IMR-90 (cell line): ENCODE measurements around the gene OVOL1. TPM values are rescaled to one million over a fixed set of nuclear protein-coding genes. Genes with fewer than 3 reads are reported as not detected.

Source experiments
- ATAC-seq: fragments of 200-7000 bp; cut with Tn5 transposase; 2 replicates; pipeline ENCODE4 v1.9.1; 2020; ENCODE audit warnings: low read depth, mild to moderate bottlenecking, moderate library complexity
- BruUV-seq: library from RNA; stranded (reverse); fragments of 400-500 nt; replicated peaks from 2 replicates; lab custom pipeline; 2021; lab: Mats Ljungman, UMichigan
- CTCF ChIA-PET: fragments of 300-600 bp; formaldehyde crosslinking; extraction: SDS; loops from one replicate; lab custom pipeline; 2021; ENCODE audit warnings: antibody characterized with exemption; lab: Yijun Ruan, JAX
- POLR2A ChIA-PET: fragments of 300-600 bp; sonication (Branson Sonifier 250); formaldehyde crosslinking; loops from one replicate; lab custom pipeline; 2022; ENCODE audit warnings: antibody characterized with exemption; ENCODE audit not compliant: unreplicated experiment; lab: Charles Lee
- DNase-seq: peaks from one replicate; pipeline ENCODE4 v3.0.0; 2013
- H2AFZ ChIP-seq: replicated peaks from 2 replicates; pipeline ENCODE3; 2013; ENCODE audit warnings: low read length, mild to moderate bottlenecking; ENCODE audit not compliant: poor library complexity
- H2AK5ac ChIP-seq: 2 replicates; pipeline ENCODE4 v1.6.1; 2013; ENCODE audit warnings: low read depth, low read length, inconsistent platforms
- H2AK9ac ChIP-seq: replicated peaks from 2 replicates; pipeline ENCODE3; 2013; ENCODE audit warnings: mild to moderate bottlenecking, low read depth, low read length, moderate library complexity; ENCODE audit not compliant: poor library complexity
- H2BK120ac ChIP-seq: 2 replicates; pipeline ENCODE4 v1.6.1; 2013; ENCODE audit warnings: low read depth, low read length, inconsistent platforms
- H2BK15ac ChIP-seq: 3 replicates; pipeline ENCODE4 v1.6.1; 2013; ENCODE audit warnings: low read depth, low read length, inconsistent platforms
- H2BK20ac ChIP-seq: 2 replicates; pipeline ENCODE4 v1.6.1; 2013; ENCODE audit warnings: low read depth, mild to moderate bottlenecking, inconsistent platforms, low read length, moderate library complexity
- H2BK5ac ChIP-seq: 2 replicates; pipeline ENCODE4 v1.6.1; 2013; ENCODE audit warnings: mild to moderate bottlenecking, low read depth, low read length, inconsistent platforms; ENCODE audit not compliant: poor library complexity, severe bottlenecking
- H3K14ac ChIP-seq: replicated peaks from 2 replicates; pipeline ENCODE4 v1.6.1; 2013; ENCODE audit warnings: low read depth, low read length, inconsistent platforms
- H3K18ac ChIP-seq: 2 replicates; pipeline ENCODE4 v1.6.1; 2013; ENCODE audit warnings: low read depth, low read length, control low read depth
- H3K23ac ChIP-seq: 2 replicates; pipeline ENCODE4 v1.6.1; 2013; ENCODE audit warnings: low read depth, low read length, inconsistent platforms
- H3K27ac ChIP-seq: 2 replicates; pipeline ENCODE4 v1.5.1; 2013; ENCODE audit warnings: mild to moderate bottlenecking, control low read depth, low read length; ENCODE audit not compliant: insufficient read depth
- H3K27me3 ChIP-seq: 2 replicates; pipeline ENCODE4 v1.6.1; 2013; ENCODE audit warnings: low read length; ENCODE audit not compliant: control insufficient read depth, insufficient read depth
- H3K36me3 ChIP-seq: 2 replicates; pipeline ENCODE4 v1.6.1; 2013; ENCODE audit warnings: low read length, mixed read lengths; ENCODE audit not compliant: control insufficient read depth, insufficient read depth
- H3K4ac ChIP-seq: 2 replicates; pipeline ENCODE4 v1.6.1; 2013; ENCODE audit warnings: low read depth, low read length, inconsistent platforms
- H3K4me1 ChIP-seq: 2 replicates; pipeline ENCODE4 v1.6.1; 2013; ENCODE audit warnings: low read length, mixed read lengths; ENCODE audit not compliant: control insufficient read depth, insufficient read depth
- H3K4me2 ChIP-seq: 2 replicates; pipeline ENCODE4 v1.6.1; 2013; ENCODE audit warnings: low read depth, mild to moderate bottlenecking, control low read depth, low read length, moderate library complexity
- H3K4me3 ChIP-seq: 2 replicates; pipeline ENCODE4 v1.5.1; 2013; ENCODE audit warnings: low read depth, mild to moderate bottlenecking, control low read depth, low read length, moderate library complexity; ENCODE audit not compliant: insufficient read depth
- H3K56ac ChIP-seq: 2 replicates; pipeline ENCODE4 v1.6.1; 2013; ENCODE audit warnings: low read length, inconsistent platforms; ENCODE audit not compliant: insufficient read depth; ENCODE audit errors: extremely low read depth
- H3K79me1 ChIP-seq, 2 experiments: 2 replicates each; pipeline ENCODE4 v1.6.1; 2013; ENCODE audit warnings: low read length in 2 of 2, inconsistent platforms in 1 of 2, low read depth in 1 of 2
- H3K9ac ChIP-seq: 2 replicates; pipeline ENCODE4 v1.6.1; 2013; ENCODE audit warnings: low read depth, low read length, control low read depth
- H3K9me1 ChIP-seq: 2 replicates; pipeline ENCODE4 v1.6.1; 2013; ENCODE audit warnings: low read length, inconsistent platforms; ENCODE audit not compliant: insufficient read depth
- H3K9me3 ChIP-seq: 2 replicates; pipeline ENCODE4 v1.6.1; 2013; ENCODE audit warnings: low read length; ENCODE audit not compliant: control insufficient read depth, insufficient read depth
- H4K20me1 ChIP-seq: 2 replicates; pipeline ENCODE4 v1.6.1; 2013; ENCODE audit warnings: low read length, inconsistent platforms; ENCODE audit not compliant: insufficient read depth
- H4K5ac ChIP-seq: 2 replicates; pipeline ENCODE4 v1.6.1; 2013; ENCODE audit warnings: mild to moderate bottlenecking, low read depth, low read length, control low read depth
- H4K8ac ChIP-seq, 2 experiments: 2 replicates each; pipeline ENCODE4 v1.6.1; 2013; ENCODE audit warnings: low read depth in 2 of 2, low read length in 2 of 2, control low read depth in 1 of 2, inconsistent platforms in 1 of 2
- H4K91ac ChIP-seq: 2 replicates; pipeline ENCODE4 v1.6.1; 2013; ENCODE audit warnings: low read depth, low read length, inconsistent platforms; ENCODE audit not compliant: insufficient read depth
- BHLHE40 ChIP-seq: fragments of 150-350 bp; IDR thresholded peaks from 2 replicates; pipeline ENCODE4 v1.6.1; 2016; ENCODE audit warnings: mild to moderate bottlenecking, low read depth, low read length
- CEBPB ChIP-seq: IDR thresholded peaks from 2 replicates; pipeline ENCODE4 v1.6.1; 2012; ENCODE audit warnings: low read depth, low read length, improper control_type of control experiment
- CHD1 ChIP-seq: IDR thresholded peaks from 2 replicates; pipeline ENCODE4 v1.6.1; 2012; ENCODE audit warnings: low read depth, low read length, improper control_type of control experiment
- CTCF ChIP-seq: conservative IDR thresholded peaks from 2 replicates; pipeline ENCODE4 v1.5.1; 2012; ENCODE audit warnings: mild to moderate bottlenecking, low read depth, low read length, improper control_type of control experiment
- FOS ChIP-seq: fragments of 150-350 bp; IDR thresholded peaks from 2 replicates; pipeline ENCODE4 v1.6.1; 2016; ENCODE audit warnings: low read depth, low read length
- MAFK ChIP-seq: IDR thresholded peaks from 2 replicates; pipeline ENCODE4 v1.6.1; 2012; ENCODE audit warnings: low read depth, low read length, improper control_type of control experiment
- MAZ ChIP-seq: IDR thresholded peaks from 2 replicates; pipeline ENCODE4 v1.6.1; 2012; ENCODE audit warnings: low read depth, mild to moderate bottlenecking, low read length, improper control_type of control experiment, moderate library complexity, borderline replicate concordance
- MXI1 ChIP-seq: IDR thresholded peaks from 2 replicates; pipeline ENCODE4 v1.6.1; 2012; ENCODE audit warnings: low read depth, mild to moderate bottlenecking, low read length, moderate library complexity, borderline replicate concordance
- NFE2L2 ChIP-seq: fragments of 150-350 bp; IDR thresholded peaks from 2 replicates; pipeline ENCODE4 v1.6.1; 2016; ENCODE audit warnings: low read depth, mild to moderate bottlenecking, low read length
- POLR2A ChIP-seq: IDR thresholded peaks from 2 replicates; pipeline ENCODE4 v1.6.1; 2012; ENCODE audit warnings: mild to moderate bottlenecking, low read depth, low read length
- RCOR1 ChIP-seq: IDR thresholded peaks from 2 replicates; pipeline ENCODE4 v1.6.1; 2012; ENCODE audit warnings: mild to moderate bottlenecking, low read length, improper control_type of control experiment; ENCODE audit not compliant: insufficient replicate concordance
- RFX5 ChIP-seq: IDR thresholded peaks from 2 replicates; pipeline ENCODE4 v1.8.0; 2012; ENCODE audit warnings: low read depth, mild to moderate bottlenecking, low read length, moderate library complexity
- SMC3 ChIP-seq: fragments of 150-350 bp; IDR thresholded peaks from 2 replicates; pipeline ENCODE4 v1.6.1; 2016; ENCODE audit warnings: low read depth, mild to moderate bottlenecking, antibody characterized with exemption, low read length, moderate library complexity
- WGBS, 2 experiments: methylation state at CpG; one replicate each; pipeline versions ENCODE4 v1.1.5 to v1.1.7; 2013; ENCODE audit warnings: missing lambda C conversion rate in 2 of 2; ENCODE audit not compliant: insufficient read length in 1 of 2; ENCODE audit errors: extremely low coverage in 2 of 2; 5-methylcytosine and 5-hydroxymethylcytosine counted together
- dilution Hi-C: fragments of 300-500 bp; cut with HindIII; formaldehyde crosslinking; loops from one replicate; pipeline ENCODE4 v1.14.3; 2018; ENCODE audit warnings: low sequenced_read_pairs; ENCODE audit not compliant: unreplicated experiment
- in situ Hi-C: fragments of 300-500 bp; cut with MboI; formaldehyde crosslinking; loops from 3 replicates; pipeline ENCODE4 v1.14.3; 2019; ENCODE audit warnings: low sequenced_read_pairs, inconsistent platforms, mixed read lengths
- intact Hi-C: fragments of 100-400 bp; cut with micrococcal nuclease; formaldehyde crosslinking; loops from 2 replicates; pipeline ENCODE4 v1.10.0; 2022
- polyA plus RNA-seq, 3 experiments: library from polyadenylated mRNA; depleted of rRNA; stranded (reverse); fragments of >200 nt; gene quantifications; 2 replicates each; pipeline ENCODE4 v1.2.3, GENCODE V29; 2012; ENCODE audit warnings: low replicate concordance in 1 of 3
- total RNA-seq: library from RNA; depleted of rRNA; stranded (reverse); fragments of >200 nt; gene quantifications from 2 replicates; pipeline ENCODE4 v1.2.3, GENCODE V29; 2012
- TF ChIP-seq, protein P1 (sequence below): fragments of 150-350 bp; IDR thresholded peaks from 2 replicates; pipeline ENCODE4 v1.6.1; 2016; ENCODE audit warnings: low read depth, mild to moderate bottlenecking, low read length, moderate library complexity, borderline replicate concordance

Gene OVOL1
- total and polyA plus RNA-seq, 2 of the 4 experiments (the other 2 are of a cell fraction) = not detected

DNA sequence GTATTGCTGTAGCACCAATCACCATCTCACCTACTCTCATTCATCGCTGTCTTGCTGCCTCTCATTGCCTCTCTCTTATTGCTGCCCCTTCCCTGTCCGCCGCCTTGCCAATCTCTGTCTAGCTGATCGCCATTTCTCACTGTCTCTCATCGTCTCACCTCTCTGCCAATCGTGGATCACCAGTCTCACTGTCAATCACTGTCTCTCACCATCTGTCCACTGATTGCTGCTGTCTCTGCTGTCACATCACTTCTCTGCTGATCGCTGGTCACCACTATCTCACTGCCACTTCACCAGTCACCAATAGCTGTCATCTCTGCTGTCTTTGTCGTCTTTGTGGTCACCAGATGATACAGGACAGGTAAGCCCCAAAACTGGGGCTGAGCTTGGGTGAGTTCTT lies 45.7 kb upstream of the OVOL1 start:
- in situ Hi-C loops = no loop called here
- ChIA-PET CTCF (no interaction called here), POLR2A (no interaction called here)
- Histone ChIP-seq H3K4ac (no peak overlapping the region), H4K20me1 (no peaks in the 10 kb centered on the region), H3K4me1 (no peaks in the 10 kb centered on the region), H3K27me3 (peaks cover 1% of the 10 kb centered on the region), H3K36me3 (no peaks in the 10 kb centered on the region), H3K56ac (no peak overlapping the region), H2BK20ac (no peak overlapping the region), H2AK9ac (no peak overlapping the region), H3K4me2 (no peak overlapping the region), H3K9ac (no peak overlapping the region), H4K8ac (no peak overlapping the region), H2BK15ac (no peak overlapping the region), H3K27ac (no peak overlapping the region), H4K91ac (no peak overlapping the region), H3K9me3 (no peaks in the 10 kb centered on the region), H2BK120ac (no peak overlapping the region), H2AFZ (no peak overlapping the region), H3K4me3 (no peak overlapping the region), H2AK5ac (no peak overlapping the region), H3K14ac (no peak overlapping the region), H3K9me1 (peaks cover 2% of the 10 kb centered on the region; the same call in 1 of the 2 replicates), H4K5ac (no peak overlapping the region), H3K18ac (no peak overlapping the region), H3K23ac (no peak overlapping the region), H3K79me1 (no peaks in the 10 kb centered on the region), H2BK5ac (no peak overlapping the region)
- intact Hi-C loops = no loop called here
- WGBS, 2 experiments = 80% methylated on average over 6 of the region's 8 CpGs; no CpG with 5 or more reads in 1 of the 2 experiments
- BruUV-seq = no TSS peak
- TF ChIP-seq POLR2A (no peak), FOS (no peak), SMC3 (no peak), CHD1 (no peak), RCOR1 (no peak), RFX5 (no peak), NFE2L2 (no peak), BHLHE40 (no peak), MAZ (no peak), CEBPB (no peak), MAFK (no peak), MXI1 (no peak), CTCF (no peak)
- TF ChIP-seq, protein P1, sequence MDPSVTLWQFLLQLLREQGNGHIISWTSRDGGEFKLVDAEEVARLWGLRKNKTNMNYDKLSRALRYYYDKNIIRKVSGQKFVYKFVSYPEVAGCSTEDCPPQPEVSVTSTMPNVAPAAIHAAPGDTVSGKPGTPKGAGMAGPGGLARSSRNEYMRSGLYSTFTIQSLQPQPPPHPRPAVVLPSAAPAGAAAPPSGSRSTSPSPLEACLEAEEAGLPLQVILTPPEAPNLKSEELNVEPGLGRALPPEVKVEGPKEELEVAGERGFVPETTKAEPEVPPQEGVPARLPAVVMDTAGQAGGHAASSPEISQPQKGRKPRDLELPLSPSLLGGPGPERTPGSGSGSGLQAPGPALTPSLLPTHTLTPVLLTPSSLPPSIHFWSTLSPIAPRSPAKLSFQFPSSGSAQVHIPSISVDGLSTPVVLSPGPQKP = no peak
- dilution Hi-C loops = no loop called here
- ATAC-seq (no peak), DNase-seq (no peak)
